C1 segment of cervical spinal cord (tissue), 14 donors: ENCODE data around the gene PALM.

Source experiments
- DNase-seq, 14 donors: peaks; one replicate each; lab custom pipeline; 2025; lab: John Stamatoyannopoulos, UW

The PALM gene

GRCh38 chr19:750640-751423 is 42.1 kb downstream of the PALM start, which contains the start of gene MISP:
Gene MISP (plus strand): TSS chr19:751112. CDS start chr19:756947, 5,835 bp downstream.
- no peak for DNase-seq

GRCh38 chr19:751501-752341 is 43.0 kb downstream of the PALM start:
- DNase-seq: no peak

GRCh38 chr19:752652-753517 is 44.1 kb downstream of the PALM start:
- DNase-seq: no peak

- DNase-seq: no peak
These were observed 45.8 kb downstream of the PALM start for GRCh38 chr19:754530-754929.

DNA sequence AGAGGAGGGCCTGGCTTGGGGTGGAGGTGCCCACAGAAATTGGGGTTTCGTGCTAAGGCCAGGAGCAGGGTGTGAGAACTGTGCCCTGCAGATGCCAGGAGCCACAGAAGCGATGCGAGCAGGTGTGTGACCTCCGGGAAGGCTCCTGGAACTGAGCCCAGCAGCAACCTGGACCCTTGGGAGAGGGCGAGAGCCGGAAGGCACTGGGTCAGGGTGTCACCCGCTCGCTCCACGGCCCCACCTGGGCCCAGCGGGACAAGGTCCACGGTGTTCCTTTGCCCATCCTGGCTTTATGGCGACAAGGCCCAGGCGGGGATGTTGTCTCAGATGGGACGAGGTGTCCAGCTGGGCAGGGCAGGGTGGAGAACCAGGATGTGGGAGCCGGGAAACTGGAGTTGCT is 46.3 kb downstream of the PALM start:
- DNase-seq: no peak

DNA sequence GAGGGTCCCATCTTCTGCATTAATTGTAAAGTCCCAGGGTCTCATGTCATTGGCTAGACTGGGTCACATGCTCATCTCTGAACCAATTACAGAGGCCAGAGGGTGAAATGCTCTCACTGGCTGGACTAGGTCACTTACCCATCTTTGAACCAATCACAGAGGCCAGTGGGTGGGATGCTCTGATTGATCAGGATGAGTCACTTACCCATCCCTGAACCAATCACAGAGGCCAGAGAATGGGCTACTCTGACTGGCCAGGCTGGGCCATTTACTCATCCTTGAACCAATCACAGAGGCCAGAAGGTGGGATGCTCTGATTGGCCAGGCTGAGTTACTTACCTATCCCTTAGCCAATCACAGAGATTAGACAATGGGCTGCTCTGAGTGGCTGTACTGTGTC is 47.5 kb downstream of the PALM start:
- DNase-seq: no peak

GRCh38 chr19:756821-757688 is 48.3 kb downstream of the PALM start:
- no peak for DNase-seq

- DNase-seq: no peak
These were observed 49.3 kb downstream of the PALM start for GRCh38 chr19:757811-758668.

DNA sequence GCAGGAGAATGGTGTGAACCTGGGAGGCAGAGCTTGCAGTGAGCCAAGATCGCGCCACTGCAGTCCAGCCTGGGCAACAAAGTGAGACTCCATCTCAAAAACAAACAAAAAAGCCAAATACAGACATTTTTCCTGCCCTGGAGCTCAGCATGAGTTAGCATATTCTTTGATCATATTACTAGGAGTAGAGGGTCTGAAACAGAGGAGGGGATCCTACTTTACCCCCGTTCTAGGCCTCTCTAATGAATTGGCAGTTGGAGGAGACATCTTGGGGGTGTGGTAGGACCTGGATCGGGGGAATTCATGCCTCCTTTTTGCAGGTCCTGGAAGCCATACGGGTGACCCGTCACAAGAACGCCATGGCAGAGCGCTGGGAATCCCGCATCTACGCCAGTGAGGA is 54.4 kb downstream of the PALM start:
- no peak for DNase-seq

DNA sequence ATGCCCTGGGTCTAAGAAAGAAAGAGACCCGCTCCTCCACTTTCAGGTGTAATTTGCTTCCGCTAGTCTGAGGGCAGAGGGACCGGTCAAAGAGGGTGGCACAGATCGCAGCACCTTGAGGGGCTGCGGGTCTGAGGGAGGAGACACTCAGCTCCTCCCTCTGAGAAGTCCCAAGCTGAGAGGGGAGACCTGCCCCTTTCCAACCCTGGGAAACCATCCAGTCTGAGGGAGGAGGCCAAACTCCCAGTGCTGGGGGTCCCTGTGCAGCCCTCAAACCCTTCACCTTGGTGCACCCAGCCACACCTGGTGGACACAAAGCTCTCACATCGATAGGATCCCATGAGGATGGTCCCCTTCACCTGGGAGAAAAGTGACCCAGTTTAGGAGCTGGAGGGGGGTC is 55.1 kb downstream of the PALM start:
- DNase-seq: no peak

DNA sequence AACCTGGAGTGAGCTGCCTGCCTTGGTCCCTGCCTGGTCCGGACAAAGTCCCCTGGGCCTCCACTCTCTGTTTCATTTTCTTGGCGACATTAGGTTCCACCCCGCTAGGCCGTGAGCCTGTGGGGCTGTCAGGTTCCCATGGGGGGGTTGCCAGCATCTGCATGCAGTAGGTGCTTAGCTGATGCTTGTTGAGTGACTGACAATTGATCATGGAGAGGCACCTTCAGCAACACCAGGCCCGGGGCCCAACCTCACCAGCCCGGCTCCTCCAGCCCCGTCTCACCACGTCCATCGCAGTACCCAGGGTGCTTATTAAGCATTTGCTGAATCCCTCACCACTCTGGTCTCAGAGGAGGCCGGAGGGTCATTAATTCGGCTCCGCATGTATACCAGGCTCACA is 55.6 kb downstream of the PALM start:
- DNase-seq: no peak

DNA sequence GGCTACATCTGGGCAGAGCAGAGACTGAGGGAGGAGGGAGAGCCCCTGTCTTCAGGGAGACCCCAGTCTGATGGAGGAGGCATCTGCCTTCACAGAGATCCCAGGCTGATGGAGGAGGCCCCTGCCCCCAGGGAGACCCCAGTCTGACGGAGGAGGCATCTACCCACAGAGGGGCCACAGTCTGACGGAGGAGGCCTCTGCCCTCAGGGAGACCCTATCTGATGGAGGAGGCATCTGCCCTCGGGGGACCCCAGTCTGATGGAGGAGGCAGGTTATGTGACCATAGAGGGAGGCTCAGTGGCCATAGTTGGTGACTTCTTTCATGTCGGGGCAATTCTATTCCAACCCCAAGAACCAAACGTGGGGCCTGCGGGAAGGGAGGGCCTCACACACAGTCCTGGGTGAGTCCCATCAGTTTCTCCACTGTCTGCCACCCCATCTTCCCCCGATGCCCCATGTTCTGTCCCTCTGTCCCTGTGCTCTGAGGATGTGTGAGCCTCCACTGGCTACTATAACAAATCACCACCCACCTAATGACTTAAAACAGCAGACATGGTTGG is 56.5 kb downstream of the PALM start:
- no peak for DNase-seq

GRCh38 chr19:768424-768823 is 59.7 kb downstream of the PALM start:
- no peak for DNase-seq

- no peak for DNase-seq
These were observed 60.9 kb downstream of the PALM start for GRCh38 chr19:769616-770015.

- DNase-seq: no peak
These were observed 62.6 kb downstream of the PALM start for GRCh38 chr19:771332-771785.

DNA sequence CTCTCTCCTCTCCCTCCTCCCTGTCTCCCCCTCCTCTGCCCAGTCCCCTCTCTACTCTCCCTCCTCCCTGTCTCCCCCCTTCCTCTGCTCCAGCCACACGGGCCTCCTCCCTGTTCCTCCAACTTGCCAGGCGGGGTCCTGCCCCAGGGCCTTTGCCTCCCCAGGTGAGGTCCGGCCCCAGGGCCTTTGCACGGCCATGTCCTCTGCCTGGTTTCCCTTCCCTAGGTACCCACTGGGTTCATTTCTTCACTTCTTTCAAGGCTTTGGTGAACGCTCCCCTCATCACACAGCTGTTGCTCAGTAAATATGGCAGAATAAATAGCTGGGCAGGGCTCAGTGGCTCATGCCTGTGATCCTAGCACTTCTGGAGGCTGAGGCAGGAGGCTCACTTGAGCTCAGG is 63.3 kb downstream of the PALM start:
- no peak for DNase-seq

GRCh38 chr19:772730-773436 is 64.1 kb downstream of the PALM start:
- DNase-seq: no peak

GRCh38 chr19:776549-776948 is 67.8 kb downstream of the PALM start:
- no peak for DNase-seq
